IPS DF 4.7 (cell line): ENCODE data around the gene COX7B2.

ENCODE experiments used
- DNase-seq: peaks from one replicate; pipeline ENCODE4 v3.0.0-alpha.2; 2013; ENCODE audit warnings: low spot score; ENCODE audit errors: extremely low read depth

The COX7B2 gene

GRCh38 chr4:46720055-46720454 is 189.0 kb downstream of the COX7B2 start:
- DNase-seq = no peak

- no peak for DNase-seq
Observed at GRCh38 chr4:46717950-46718349, 191.1 kb downstream of the COX7B2 start.

GRCh38 chr4:46715468-46715867 is 193.6 kb downstream of the COX7B2 start:
- no peak for DNase-seq

- no peak for DNase-seq
Observed at GRCh38 chr4:46698891-46699290, 210.2 kb downstream of the COX7B2 start.
